ENCODE results near the gene OR5B12. TPM values are rescaled to one million over a fixed set of nuclear protein-coding genes. Genes with fewer than 3 reads are reported as not detected.

Gene OR5B12
- total and polyA plus RNA-seq, 2 of the 4 experiments (the other 2 are of a cell fraction): not detected

DNA sequence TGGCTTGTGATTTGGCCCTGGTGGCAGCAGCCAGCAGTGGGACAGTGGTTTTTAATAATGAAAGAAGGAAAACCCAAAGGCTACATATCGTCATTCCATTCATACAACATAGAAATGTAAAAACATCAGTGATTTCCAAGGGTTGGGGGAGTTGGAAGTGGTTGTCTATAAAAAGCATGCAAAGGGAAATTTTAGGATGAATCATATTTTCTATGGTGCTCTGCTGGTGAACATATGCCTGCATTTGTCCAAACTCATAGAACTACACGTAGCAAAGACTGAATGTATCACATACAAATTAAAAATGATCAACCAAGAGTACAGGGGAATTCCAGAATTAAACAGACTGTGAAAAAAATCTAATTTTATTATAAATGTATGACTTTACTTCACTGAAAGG is 46.5 kb downstream of the OR5B12 start:
- peak overlapping the region; percentile 87 for H3K4ac ChIP-seq (ENCODE audit: low read depth, low read length)
- H3K4me1 ChIP-seq (ENCODE audit: control insufficient read depth, insufficient read depth, low read length): peaks cover 13% of the 10 kb centered on the region; the same call in 1 of the 2 replicates
- H3K4me3 ChIP-seq (ENCODE audit: insufficient read depth, low read depth, low read length): no peak overlapping the region
- in situ Hi-C loops (cut with MboI; ENCODE audit: low sequenced_read_pairs) (no loop called here), intact Hi-C loops (cut with micrococcal nuclease) (loop anchor here (10.0 kb wide), 1 partner anchor 331 kb away; no protein-coding TSS in a partner anchor), dilution Hi-C loops (cut with HindIII; ENCODE audit: low sequenced_read_pairs, unreplicated experiment) (no loop called here)
- WGBS, 2 experiments (ENCODE audit: extremely low coverage in 2 of 2, insufficient read length in 1 of 2): no CpG with 5 or more reads among the region's 2 CpGs
- peak overlapping the region; percentile 99 for H3K18ac ChIP-seq (ENCODE audit: low read depth, low read length)
- ATAC-seq (ENCODE audit: low read depth) (no peak), DNase-seq (peak; percentile 71)
- no TSS peak for BruUV-seq (replicated peaks)
- no peaks in the 10 kb centered on the region for H3K79me1 ChIP-seq (ENCODE audit: low read depth in 1 of 2, low read length in 2 of 2)
- H4K8ac ChIP-seq (ENCODE audit: low read depth in 2 of 2, low read length in 2 of 2): peak overlapping the region; percentile 90 to 95
- H2AFZ ChIP-seq (replicated peaks; ENCODE audit: low read length, poor library complexity): peak overlapping the region; percentile 12
- H3K23ac ChIP-seq (ENCODE audit: low read depth, low read length): peak overlapping the region; percentile 28; the same call in 1 of the 2 replicates
- H3K56ac ChIP-seq (ENCODE audit: extremely low read depth, insufficient read depth, low read length): peak overlapping the region; percentile 8; the same call in 1 of the 2 replicates
- peak overlapping the region; percentile 80 for H2AK5ac ChIP-seq (ENCODE audit: low read depth, low read length)
- TF ChIP-seq, protein P1, sequence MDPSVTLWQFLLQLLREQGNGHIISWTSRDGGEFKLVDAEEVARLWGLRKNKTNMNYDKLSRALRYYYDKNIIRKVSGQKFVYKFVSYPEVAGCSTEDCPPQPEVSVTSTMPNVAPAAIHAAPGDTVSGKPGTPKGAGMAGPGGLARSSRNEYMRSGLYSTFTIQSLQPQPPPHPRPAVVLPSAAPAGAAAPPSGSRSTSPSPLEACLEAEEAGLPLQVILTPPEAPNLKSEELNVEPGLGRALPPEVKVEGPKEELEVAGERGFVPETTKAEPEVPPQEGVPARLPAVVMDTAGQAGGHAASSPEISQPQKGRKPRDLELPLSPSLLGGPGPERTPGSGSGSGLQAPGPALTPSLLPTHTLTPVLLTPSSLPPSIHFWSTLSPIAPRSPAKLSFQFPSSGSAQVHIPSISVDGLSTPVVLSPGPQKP (IDR thresholded peaks at IDR 0.05; ENCODE audit: borderline replicate concordance, low read depth, low read length): no peak
- TF ChIP-seq MAZ (IDR thresholded peaks at IDR 0.05; ENCODE audit: borderline replicate concordance, low read depth, low read length) (no peak), CHD1 (IDR thresholded peaks at IDR 0.05; ENCODE audit: low read depth, low read length) (no peak), MAFK (IDR thresholded peaks at IDR 0.05; ENCODE audit: low read depth, low read length) (no peak), BHLHE40 (IDR thresholded peaks at IDR 0.05; ENCODE audit: low read depth, low read length) (no peak), SMC3 (IDR thresholded peaks at IDR 0.05; ENCODE audit: low read depth, low read length) (no peak), MXI1 (IDR thresholded peaks at IDR 0.05; ENCODE audit: borderline replicate concordance, low read depth, low read length) (no peak)
- ChIA-PET CTCF (no interaction called here), POLR2A (ENCODE audit: unreplicated experiment) (no interaction called here)
- H2BK15ac ChIP-seq (ENCODE audit: low read depth, low read length): peak overlapping the region; percentile 86; the same call in 2 of the 3 replicates
- peak overlapping the region; percentile 98 for H4K5ac ChIP-seq (ENCODE audit: low read depth, low read length)
- H3K27me3 ChIP-seq (ENCODE audit: control insufficient read depth, insufficient read depth, low read length): no peaks in the 10 kb centered on the region
- peak overlapping the region; percentile 97 for H4K91ac ChIP-seq (ENCODE audit: insufficient read depth, low read depth, low read length)
- peaks cover 8% of the 10 kb centered on the region for H3K9me3 ChIP-seq (ENCODE audit: control insufficient read depth, insufficient read depth, low read length)
- H3K9me1 ChIP-seq (ENCODE audit: insufficient read depth, low read length): no peaks in the 10 kb centered on the region
- H3K27ac ChIP-seq (ENCODE audit: insufficient read depth, low read length): peak overlapping the region; percentile 85
- H3K4me2 ChIP-seq (ENCODE audit: low read depth, low read length): no peak overlapping the region
- peak overlapping the region; percentile 80 for H2BK20ac ChIP-seq (ENCODE audit: low read depth, low read length)
- peak overlapping the region; percentile 53 for H2AK9ac ChIP-seq (replicated peaks; ENCODE audit: low read depth, low read length, poor library complexity)
- no peak overlapping the region for H3K9ac ChIP-seq (ENCODE audit: low read depth, low read length)
- peak overlapping the region; percentile 91 for H3K14ac ChIP-seq (replicated peaks; ENCODE audit: low read depth, low read length)
- H3K36me3 ChIP-seq (ENCODE audit: control insufficient read depth, insufficient read depth, low read length): no peaks in the 10 kb centered on the region
- peak overlapping the region; percentile 100 for H2BK5ac ChIP-seq (ENCODE audit: low read depth, low read length, poor library complexity, severe bottlenecking)
- H2BK120ac ChIP-seq (ENCODE audit: low read depth, low read length): peak overlapping the region; percentile 93
- no peaks in the 10 kb centered on the region for H4K20me1 ChIP-seq (ENCODE audit: insufficient read depth, low read length)

Data from IMR-90 (cell line).